Embryonic facial prominence (tissue), 1 donor: ENCODE data around the gene BACE1-AS.
"Not testable (repeated sequence)": the region's sequence is repeated elsewhere in the genome, so short reads cannot be mapped to it uniquely, and the experiment has no call there.

Experiments used
- DNase-seq: peaks from one replicate; pipeline ENCODE4 v3.0.0-alpha.2; 2016; ENCODE audit errors: extremely low spot score

BACE1-AS gene

DNA sequence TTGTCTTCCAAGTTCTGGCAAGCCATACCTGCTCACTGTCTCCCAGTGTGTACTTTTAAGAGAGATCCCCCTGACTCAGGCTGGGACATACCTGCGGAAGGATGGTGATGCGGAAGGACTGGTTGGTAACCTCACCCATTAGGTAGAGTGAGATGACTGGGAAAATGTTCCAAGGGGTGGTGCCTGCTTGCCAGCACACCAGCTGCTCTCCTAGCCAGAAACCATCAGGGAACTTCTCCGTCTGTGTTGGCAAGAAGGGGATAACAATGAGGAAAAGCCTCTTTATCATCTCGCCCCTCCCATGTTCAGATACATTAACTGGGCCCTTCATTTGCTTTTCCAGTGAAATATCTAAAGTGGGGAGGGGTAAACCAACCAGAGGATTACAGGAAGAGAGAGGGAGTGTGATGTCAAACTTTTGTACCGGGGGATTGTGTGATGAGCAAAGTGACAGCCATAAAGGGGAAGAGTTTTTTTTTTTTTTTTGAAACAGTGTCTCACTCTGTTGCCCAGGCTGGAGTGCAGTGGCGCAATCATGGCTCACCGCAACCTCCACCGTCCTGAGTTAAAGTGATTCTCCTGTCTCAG is at the start of gene BACE1-AS:
TSS of gene BACE1-AS (plus strand) at position 538 of the 588 bp plus-strand sequence.
- DNase-seq: no peak

DNA sequence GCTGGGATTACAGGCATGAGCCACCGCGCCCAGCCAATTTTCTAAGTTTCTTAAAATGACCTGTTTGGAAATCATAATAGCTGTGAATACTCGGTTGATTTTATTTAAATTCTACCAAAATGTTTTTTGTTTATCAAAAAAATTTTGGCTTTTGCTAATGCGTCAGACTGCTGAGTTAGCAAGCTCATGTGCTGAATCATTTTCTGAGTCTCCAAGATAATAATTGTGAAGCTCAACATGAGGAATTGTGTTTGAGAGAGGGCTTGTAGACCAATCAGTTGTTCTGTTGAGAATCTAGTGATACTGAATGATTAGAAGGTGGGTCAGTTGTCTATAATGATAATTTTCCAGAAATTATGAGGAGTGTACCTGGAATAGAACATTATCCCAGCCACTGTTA is 42.8 kb upstream of the BACE1-AS start:
- no peak for DNase-seq

DNA sequence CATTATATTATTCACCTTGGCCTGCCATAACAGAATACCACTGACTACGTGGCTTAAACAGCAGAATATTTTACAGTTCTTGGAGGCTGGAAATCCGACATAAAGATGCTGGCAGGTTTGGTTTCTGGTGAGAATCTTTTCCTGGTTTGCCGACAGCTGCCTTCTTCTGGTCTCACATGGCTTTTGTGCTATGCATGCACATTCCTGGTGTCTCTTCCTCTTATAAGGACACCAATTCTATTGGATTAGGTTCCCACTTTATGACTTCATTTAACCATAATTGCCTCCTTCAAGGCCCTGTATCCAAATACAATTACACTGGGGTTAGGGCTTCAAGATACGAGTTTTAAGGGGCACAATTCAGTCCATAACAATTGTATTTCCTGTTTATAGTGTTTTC is 41.6 kb upstream of the BACE1-AS start:
- DNase-seq: no peak

DNA sequence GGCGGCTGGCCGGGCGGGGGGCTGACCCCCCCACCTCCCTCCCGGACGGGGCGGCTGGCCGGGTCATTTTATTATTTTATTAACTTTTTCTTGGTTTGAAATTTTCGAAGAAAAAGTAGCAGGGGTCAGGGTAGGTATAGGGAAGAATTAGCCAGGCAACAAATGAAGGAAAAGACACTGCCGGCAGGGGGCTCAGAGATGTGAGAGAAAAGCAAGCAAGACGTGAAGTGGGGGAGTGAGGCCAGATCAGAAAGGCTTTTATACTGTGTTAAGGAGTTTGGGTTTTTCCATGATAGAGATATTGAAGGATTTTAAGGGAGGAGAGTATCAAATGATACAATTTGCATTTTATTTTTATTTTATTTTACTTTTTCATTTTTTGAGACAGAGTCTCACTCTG is 39.6 kb upstream of the BACE1-AS start:
- DNase-seq: no peak

DNA sequence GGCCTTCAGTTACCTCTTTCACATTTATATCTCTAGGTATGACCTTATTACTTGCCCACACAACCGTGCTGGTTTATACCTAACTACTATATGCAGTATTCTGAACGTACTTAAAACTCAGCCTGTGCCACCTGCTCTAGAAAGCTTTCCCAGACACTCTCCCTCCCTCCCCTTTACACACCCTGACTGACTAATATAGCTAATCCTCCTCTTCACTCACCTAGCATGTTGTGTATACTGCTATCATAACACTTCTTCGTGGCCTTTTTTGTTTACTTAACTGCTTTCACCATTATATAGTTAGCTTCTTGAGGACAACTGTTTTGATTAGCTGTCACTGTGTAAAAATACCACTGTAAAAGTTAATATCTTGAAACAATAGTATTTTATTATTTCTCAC is 35.2 kb upstream of the BACE1-AS start:
- DNase-seq: no peak

DNA sequence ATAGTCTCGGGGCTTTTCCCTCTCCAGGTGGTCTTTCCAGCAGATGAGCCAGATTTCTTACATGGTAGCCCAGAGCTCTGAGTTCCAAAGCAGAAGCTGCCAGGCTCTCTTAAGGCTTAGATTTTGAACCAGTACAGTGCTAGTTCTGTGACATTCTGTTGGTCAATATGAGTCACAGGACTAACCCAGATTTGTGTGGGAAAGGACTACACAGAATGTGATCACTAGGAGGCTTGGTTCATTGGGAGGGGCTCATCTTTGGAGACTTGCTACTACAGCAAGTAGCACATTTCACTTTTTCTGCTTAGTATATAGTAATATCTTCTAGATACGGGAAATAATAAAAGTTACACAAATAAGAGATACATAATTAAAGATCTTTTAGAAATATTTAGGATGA is 34.6 kb upstream of the BACE1-AS start:
- DNase-seq: no peak

DNA sequence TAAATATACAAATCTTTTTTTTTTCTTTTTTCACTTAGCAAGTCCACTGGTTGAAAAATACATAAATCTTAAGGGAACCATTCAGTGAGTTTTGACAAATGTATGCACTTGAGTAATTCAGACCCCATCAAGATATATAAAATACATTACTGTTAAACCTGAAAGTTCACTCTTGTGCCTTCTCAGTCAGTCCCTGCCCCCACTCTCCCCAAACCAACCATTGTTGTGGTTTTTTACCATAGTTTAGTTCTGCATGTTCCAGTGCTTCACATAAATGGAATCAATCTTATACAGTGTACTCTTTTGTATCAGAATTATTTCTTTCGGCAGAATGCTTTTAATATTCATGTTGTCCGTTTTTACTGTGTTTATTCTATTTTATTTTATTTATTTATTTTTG is 32.6 kb upstream of the BACE1-AS start:
- DNase-seq: no peak

DNA sequence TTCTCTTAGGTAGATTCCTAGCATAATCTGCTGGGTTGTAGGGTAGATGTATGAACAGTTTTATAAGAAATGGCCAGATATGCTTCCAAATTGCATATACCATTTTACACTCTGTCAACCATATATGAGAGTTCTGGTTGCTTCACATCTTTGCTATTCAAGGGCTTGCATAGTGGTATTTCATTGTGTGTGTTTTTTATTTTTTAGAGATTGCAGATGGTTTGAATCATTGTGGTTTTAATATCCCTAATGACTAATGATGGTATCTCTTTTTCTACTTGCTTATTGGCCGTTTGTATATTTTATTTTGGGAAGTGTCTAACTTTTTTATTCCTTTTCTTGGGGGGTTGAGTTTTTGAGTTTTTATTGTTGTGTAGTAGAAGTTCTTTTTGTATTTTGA is 31.7 kb upstream of the BACE1-AS start:
- DNase-seq: no peak

DNA sequence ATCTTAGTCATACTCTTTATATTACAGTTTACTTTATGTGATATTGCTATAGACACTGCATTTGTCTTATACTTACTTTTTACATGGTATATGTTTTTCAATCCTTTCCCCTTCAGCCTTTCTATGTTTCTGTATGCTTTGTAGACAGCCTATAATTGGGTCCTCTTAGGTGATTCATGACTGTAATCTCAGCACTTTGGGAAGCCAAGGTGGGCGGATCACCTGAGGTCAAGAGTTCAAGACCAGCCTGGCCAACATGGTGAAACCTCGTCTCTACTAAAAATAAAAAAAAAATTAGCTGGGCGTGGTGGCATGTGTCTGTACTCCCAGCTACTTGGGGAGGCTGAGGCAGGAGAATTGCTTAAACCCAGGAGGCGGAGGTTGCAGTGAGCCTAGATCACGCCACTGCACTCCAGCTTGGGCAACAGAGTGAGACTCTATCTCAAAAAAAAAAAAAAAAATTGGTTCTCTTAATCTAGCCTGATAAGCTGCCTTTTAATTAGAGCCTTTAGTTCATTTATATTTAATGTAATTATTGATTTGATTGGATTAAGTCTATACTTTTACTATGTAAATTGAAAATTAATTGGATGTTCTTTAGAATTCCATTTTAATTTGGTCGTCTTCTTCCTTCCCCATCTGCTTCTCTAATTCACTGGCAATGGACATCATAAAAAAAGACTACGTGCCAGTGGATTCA is 26.4 kb upstream of the BACE1-AS start:
- DNase-seq: not testable (repeated sequence)

DNA sequence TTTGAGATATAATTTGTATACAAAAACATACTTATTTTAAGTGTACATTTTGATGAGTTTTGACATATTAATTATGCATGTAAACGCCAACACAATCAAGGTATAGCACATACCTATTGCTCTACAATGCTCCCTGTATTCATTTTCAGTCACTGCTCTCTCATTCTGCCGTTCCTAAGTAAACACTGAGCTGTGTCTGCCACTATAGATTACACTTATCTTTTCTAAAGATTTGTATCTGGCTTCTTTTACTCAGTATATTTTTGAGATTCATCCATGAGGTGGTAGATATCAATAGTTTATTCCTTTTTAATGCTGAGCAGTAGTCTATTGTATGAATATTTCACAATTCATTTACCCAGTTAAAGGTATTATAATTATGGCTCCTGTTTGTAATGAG is 25.4 kb upstream of the BACE1-AS start:
- no peak for DNase-seq

DNA sequence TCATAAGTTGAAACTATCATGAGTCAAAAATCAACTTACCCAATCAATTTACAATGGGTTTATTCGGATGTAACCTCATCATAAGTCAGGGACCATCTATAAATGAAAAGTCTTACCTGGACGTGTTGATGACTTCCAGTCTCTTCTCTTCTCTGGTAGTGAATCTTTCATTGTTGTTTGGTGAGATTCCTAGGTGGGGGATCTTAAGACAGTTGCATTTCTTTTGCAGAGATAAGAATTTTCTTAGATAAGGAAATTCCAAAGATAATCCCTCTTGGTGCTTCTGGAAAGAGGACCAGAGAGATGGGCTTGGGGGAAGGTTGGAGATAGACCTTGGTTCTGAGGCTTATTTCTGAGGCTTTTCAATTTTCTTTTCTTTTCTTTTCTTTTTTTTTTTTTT is 21.3 kb upstream of the BACE1-AS start:
- no peak for DNase-seq

DNA sequence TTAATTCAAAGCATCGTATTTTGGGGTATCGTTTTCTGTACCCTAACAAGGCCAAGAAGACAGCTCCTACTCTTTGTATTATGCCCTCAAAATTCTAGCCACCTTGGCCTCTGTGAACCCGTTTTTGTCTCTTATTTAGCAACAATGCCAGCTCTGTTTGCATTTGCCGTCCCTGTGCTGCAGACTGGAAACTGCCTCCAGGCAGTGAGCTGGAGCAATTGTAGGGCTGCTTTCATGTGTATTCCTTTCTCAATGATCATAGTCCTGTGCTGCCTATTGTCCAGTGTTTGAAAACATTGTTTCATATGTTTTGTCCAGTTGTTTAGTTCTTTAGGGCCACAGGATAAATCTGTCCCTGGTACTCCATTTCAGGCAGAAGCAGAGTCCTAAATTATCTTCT is 19.9 kb upstream of the BACE1-AS start:
- no peak for DNase-seq

DNA sequence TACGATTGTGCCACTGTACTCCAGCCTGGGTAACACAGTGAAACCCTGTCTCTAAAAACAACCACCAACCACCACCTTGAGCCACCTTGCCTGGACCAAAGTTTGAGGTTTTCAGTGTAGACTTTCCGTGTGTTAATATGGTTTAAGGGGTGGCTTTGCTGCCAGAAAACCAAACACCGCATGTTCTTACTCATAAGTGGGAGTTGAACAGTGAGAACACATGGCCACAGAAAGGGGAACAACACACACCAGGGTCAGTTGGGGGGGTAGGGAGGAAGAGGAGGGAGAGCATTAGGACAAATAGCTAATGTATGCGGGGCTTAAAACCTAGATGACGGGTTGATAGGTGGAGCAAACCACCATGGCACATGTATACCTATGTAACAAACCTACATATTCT is 19.0 kb upstream of the BACE1-AS start:
- DNase-seq: not testable (repeated sequence)

DNA sequence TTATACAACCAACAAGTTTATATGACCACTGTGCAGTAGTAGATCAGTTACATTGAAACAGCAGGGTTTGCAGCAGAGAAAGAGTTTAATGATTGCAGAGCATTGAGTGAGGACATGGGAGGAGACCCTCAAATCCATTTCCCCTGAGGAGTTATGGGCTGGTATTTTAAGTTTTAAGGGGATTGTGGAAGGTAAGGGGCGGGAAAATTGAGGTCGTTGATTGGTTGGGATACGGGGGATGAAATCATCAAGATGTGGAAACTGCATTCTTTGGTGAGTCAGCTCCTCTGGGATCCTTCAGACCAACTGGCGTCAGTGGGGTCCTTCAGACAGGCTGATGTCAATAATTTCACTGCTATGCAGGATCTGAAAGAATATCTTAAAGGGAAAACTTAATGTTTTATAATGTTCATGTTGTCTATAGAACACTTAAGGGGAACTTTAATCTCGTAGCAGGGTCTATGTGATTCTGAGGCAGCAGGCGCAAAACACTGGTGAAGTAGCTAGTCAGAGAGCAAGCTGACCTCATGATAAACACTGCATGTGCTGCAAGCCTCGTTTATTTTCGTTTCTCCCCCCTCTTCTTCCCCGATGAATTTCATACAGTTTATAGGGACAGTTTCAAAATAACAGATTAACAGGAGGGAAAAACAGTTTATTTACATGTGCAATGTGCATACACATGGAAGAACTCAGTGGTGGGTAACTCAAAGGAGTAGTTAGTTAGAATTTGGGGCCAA is 17.4 kb upstream of the BACE1-AS start:
- no peak for DNase-seq

DNA sequence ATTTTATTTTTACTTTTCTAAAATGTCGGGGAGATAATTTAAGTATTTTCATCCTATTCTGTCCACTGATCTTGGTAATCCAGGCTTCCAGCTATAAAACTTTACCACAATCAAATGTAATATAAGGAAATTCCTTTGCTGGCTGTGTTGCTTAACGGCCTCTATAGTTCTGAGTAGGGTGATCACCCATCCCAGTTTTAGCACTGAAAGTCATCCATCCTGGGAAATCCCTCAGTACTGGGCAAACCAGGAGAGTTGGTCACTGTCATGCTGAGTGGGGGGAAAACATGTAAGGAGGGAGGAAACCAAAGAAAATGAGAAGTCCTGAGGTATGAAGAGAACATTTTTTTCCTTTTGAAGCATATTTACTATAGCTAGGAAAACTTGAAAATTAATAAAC is 12.8 kb upstream of the BACE1-AS start:
- DNase-seq: no peak

DNA sequence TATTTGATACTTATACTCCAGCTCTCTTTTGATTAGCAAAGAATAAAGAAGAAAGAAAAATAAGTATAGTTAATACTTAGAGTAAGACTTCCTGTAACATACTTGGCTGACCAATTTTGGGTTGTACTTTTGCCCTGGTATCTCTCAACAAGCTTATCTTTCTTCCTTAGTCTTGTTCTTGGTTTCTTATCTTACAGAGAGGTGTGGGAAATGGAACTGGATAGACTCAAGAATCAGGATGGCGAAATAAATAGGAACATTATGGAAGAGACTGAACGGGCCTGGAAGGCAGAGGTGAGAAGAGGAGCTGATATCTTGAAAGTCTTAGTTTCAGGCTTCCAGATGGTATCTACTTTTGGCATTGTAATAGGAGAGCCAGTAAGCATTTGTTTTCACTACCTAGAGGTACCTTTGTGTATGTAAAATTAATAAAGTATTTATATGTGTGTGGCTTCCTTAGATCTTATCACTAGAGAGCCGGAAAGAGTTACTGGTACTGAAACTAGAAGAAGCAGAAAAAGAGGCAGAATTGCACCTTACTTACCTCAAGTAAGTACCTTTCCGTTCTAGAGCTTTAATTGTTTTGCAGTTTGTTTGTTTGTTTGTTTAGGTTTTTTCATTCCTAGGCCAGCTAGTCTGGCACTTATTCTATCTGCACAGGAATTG is 11.3 kb upstream of the BACE1-AS start:
- DNase-seq: no peak

DNA sequence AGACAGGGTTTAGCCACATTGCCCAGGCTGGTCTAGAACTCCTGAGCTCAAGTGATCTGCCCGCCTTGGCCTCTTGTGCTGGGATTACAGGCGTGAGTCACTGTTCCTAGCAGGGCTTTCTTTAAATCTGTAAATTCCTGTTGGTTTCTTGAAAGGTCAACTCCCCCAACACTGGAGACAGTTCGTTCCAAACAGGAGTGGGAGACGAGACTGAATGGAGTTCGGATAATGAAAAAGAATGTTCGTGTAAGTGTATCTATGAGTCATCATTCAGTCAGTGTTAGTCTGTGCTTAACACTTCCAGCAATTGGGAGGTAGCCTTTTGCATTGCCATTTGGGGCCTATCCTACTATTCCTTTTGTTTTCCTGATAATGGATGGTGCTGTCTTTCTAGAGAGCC is 10.0 kb upstream of the BACE1-AS start:
- no peak for DNase-seq

DNA sequence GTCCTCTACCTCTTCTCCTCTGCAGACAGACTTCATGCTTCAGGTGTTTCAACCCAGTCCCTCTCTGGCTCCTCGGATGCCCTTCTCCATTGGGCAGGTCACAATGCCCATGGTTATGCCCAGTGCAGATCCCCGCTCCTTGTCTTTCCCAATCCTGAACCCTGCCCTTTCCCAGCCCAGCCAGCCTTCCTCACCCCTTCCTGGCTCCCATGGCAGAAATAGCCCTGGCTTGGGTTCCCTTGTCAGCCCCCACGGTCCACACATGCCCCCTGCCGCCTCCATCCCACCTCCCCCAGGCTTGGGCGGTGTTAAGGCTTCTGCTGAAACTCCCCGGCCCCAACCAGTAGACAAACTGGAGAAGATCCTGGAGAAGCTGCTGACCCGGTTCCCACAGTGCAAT is 9.3 kb upstream of the BACE1-AS start:
- no peak for DNase-seq

DNA sequence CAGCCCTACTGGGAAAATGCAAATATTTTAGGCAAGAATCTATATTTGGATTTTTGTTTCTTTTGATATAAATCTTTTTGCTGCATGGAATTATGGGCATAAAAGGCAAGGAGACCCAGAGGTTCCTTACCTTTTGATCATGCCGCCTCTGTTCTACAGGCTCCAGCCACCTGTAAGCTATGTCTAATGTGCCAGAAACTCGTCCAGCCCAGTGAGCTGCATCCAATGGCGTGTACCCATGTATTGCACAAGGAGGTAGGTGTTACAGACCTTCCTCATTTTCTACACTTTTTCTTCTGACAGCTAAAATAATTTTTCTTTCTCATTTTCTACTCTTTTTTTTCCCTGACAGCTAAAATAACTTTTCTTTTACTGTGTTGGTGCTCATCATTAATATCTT is 8.2 kb upstream of the BACE1-AS start:
- DNase-seq: no peak

DNA sequence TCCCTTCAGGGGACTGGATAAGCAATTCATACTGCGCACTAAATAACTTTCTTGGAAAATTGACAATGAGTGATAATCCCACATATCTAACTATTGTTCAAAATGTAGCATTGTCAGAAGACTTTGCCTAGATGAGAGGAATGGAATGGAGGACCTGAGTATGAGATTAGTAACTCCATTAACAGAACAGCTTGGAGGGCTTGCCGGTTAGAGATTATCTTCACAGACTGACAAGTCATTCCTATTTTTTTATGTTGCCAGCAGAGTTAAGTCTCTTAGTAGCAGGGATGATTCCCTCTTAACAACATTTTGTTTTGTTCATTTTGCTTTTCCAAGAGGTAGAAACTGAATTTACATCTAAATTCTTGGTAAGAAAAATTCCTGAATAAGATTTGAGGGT is 7.1 kb upstream of the BACE1-AS start:
- DNase-seq: no peak

DNA sequence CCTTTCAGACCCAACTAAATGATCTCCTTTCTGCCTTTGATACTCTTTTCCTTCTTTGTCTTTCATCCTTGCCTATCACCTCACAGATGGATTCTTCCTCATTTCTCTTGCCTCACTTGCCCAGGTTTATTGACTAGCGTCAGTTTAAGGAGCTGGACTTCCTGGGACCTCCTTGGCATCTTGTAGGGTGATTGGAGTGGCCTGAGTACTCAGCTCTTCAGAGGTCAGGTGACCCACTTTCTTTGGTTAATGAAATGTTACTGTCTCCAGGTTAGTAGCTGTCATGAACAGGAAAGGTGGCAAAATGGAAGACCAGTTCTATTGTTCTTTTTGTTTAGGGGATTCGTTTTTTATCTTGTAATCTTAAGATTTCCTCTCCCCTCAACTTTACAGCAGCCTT is 4.6 kb upstream of the BACE1-AS start:
- DNase-seq: no peak

DNA sequence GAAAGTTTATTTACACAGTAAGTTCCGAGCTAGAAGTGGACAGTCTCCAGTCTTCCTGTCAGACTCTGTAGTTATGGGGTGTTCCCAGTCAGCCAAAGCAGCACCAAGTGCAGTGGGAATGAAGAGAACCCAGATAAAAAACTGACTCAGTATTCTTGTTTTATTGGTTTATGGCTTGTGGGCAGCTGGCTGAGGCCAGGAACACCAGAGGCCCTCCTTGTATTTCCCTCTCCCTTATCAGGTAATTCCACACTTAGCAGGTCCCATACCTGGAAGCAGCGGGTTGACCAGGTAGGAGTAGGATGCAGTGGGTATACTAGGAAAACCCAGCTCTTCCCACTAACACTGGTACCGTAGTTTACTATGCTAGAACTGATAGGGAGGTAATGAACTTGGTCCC is 3.5 kb upstream of the BACE1-AS start:
- no peak for DNase-seq

DNA sequence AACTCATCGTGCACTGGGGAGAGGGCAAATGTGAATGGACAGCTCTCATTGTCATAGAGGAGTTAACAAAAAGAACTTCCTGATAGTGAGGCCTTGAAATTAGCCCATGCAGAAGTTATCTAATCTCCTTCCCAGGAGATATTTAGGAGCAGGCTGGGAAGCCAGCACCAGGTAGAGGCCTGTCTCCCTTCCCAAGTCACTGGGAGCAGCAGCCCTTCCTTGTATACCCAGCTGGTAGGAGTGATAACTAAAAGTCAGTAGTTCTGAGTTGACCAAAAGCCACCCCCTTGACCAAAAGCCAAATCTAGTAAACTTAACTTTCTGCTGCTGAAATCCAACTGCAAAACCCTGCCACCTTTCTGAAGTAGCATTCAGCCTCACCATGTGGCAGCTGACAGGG is 1.4 kb upstream of the BACE1-AS start:
- DNase-seq: no peak
